Endothelial cell of umbilical vein (primary cell): Measurements from ENCODE around the gene COL7A1. TPM values are rescaled to one million over a fixed set of nuclear protein-coding genes. Genes with fewer than 3 reads are reported as not detected.

ENCODE experiments used
- BruUV-seq: library from RNA; stranded (reverse); fragments of 400-500 nt; replicated peaks from 2 replicates; lab custom pipeline; 2021; lab: Mats Ljungman, UMichigan
- CTCF ChIA-PET: fragments of 300-600, 350-600 bp; sonication (Branson Sonifier 250); formaldehyde crosslinking; loops from one replicate; lab custom pipeline; 2021; ENCODE audit warnings: antibody characterized with exemption, inconsistent platforms; lab: Charles Lee
- POLR2A ChIA-PET: fragments of 300-600, 350-600 bp; sonication (Branson Sonifier 250); formaldehyde crosslinking; loops from one replicate; lab custom pipeline; 2021; ENCODE audit warnings: antibody characterized with exemption, inconsistent platforms; lab: Charles Lee
- DNase-seq: peaks from one replicate; pipeline ENCODE4 v3.0.0-alpha.2; 2011; ENCODE audit warnings: low read depth, low spot score
- FAIRE-seq: peaks from 2 replicates; lab custom pipeline; 2011; peaks lifted over from hg19 to GRCh38; lab: Jason Lieb, UNC
- H2AFZ ChIP-seq: 2 replicates; pipeline ENCODE4 v1.6.0; 2012; ENCODE audit warnings: low read depth, low read length, control low read depth, inconsistent platforms
- H3K27ac ChIP-seq: 2 replicates; pipeline ENCODE4 v1.5.1; 2011; ENCODE audit warnings: low read depth, mild to moderate bottlenecking, control low read depth, low read length, moderate library complexity; ENCODE audit not compliant: insufficient read depth
- H3K27me3 ChIP-seq, 2 experiments: 2 replicates each; pipeline versions ENCODE4 v1.6.0 to v1.6.1; 2011; ENCODE audit warnings: low read length in 2 of 2, mixed read lengths in 1 of 2; ENCODE audit not compliant: control insufficient read depth in 2 of 2, insufficient read depth in 2 of 2
- H3K36me3 ChIP-seq, 2 experiments: 2 replicates in 1 of 2; 3 replicates in 1 of 2; pipeline ENCODE4 v1.5.1; 2011; ENCODE audit warnings: low read length in 2 of 2, mild to moderate bottlenecking in 1 of 2, moderate library complexity in 1 of 2; ENCODE audit not compliant: control insufficient read depth in 2 of 2, insufficient read depth in 2 of 2; ENCODE audit errors: extremely low read depth in 1 of 2
- H3K4me1 ChIP-seq: 3 replicates; pipeline ENCODE4 v1.5.1; 2011; ENCODE audit warnings: mild to moderate bottlenecking, low read length; ENCODE audit not compliant: control insufficient read depth, insufficient read depth; ENCODE audit errors: extremely low read depth
- H3K4me2 ChIP-seq: 2 replicates; pipeline ENCODE4 v1.6.1; 2011; ENCODE audit warnings: low read length, control low read depth, mixed read lengths; ENCODE audit not compliant: insufficient read depth
- H3K4me3 ChIP-seq, 3 experiments: fragments of 200-600 bp in 1 of 3; sonication (generic), shearing (Covaris generic) in 1 of 3; replicated peaks in 1 of 3; 2 replicates each; pipeline ENCODE4 v1.5.1; 2011 to 2016; ENCODE audit warnings: control low read depth in 3 of 3, low read length in 3 of 3, mild to moderate bottlenecking in 2 of 3, inconsistent platforms in 1 of 3, low read depth in 1 of 3, moderate library complexity in 1 of 3; ENCODE audit not compliant: insufficient read depth in 1 of 3
- H3K79me2 ChIP-seq: 2 replicates; pipeline ENCODE4 v1.6.0; 2012; ENCODE audit warnings: low read length, inconsistent platforms; ENCODE audit not compliant: control insufficient read depth, insufficient read depth
- H3K9ac ChIP-seq: replicated peaks from 2 replicates; pipeline ENCODE3; 2011; ENCODE audit warnings: low read length, control low read depth; ENCODE audit not compliant: insufficient read depth; ENCODE audit errors: extremely low read depth
- H3K9me1 ChIP-seq: replicated peaks from 3 replicates; pipeline ENCODE4 v1.6.0; 2011; ENCODE audit warnings: mild to moderate bottlenecking, low read length; ENCODE audit not compliant: control insufficient read depth, insufficient read depth; ENCODE audit errors: extremely low read depth
- H3K9me3 ChIP-seq: replicated peaks from 2 replicates; pipeline ENCODE4 v1.5.1; 2012; ENCODE audit warnings: low read length, inconsistent platforms; ENCODE audit not compliant: control insufficient read depth, insufficient read depth
- H4K20me1 ChIP-seq: replicated peaks from 2 replicates; pipeline ENCODE3; 2011; ENCODE audit warnings: mild to moderate bottlenecking, low read length; ENCODE audit not compliant: control insufficient read depth, insufficient read depth; ENCODE audit errors: extremely low read depth
- CTCF ChIP-seq, 2 donors: IDR thresholded peaks; 1 replicate in 1 of 2; 2 replicates in 1 of 2; pipeline ENCODE4 v1.5.1; 2011; ENCODE audit warnings: low read length in 2 of 2, mild to moderate bottlenecking in 2 of 2, moderate library complexity in 2 of 2, control low read depth in 1 of 2, inconsistent platforms in 1 of 2, low read depth in 1 of 2; ENCODE audit not compliant: insufficient read depth in 1 of 2; ENCODE audit errors: extremely low read depth in 1 of 2
- EZH2 ChIP-seq: IDR thresholded peaks from 2 replicates; pipeline ENCODE4 v1.6.1; 2012; ENCODE audit warnings: borderline replicate concordance, low read depth, mild to moderate bottlenecking, moderate library complexity, low read length, inconsistent platforms; ENCODE audit not compliant: severe bottlenecking
- FOS ChIP-seq: IDR thresholded peaks from 2 replicates; pipeline ENCODE4 v1.6.1; 2011; ENCODE audit warnings: mild to moderate bottlenecking, low read length, moderate library complexity, borderline replicate concordance; ENCODE audit not compliant: insufficient read depth
- GATA2 ChIP-seq: IDR thresholded peaks from 2 replicates; pipeline ENCODE4 v1.7.0; 2011; ENCODE audit warnings: low read depth, mild to moderate bottlenecking, moderate library complexity, mixed read lengths, low read length; ENCODE audit not compliant: insufficient read length, insufficient read depth
- JUN ChIP-seq: IDR thresholded peaks from 2 replicates; pipeline ENCODE4 v1.6.1; 2011; ENCODE audit warnings: borderline replicate concordance, low read depth; ENCODE audit not compliant: insufficient read length, insufficient read depth
- MYC ChIP-seq: IDR thresholded peaks from one replicate; pipeline ENCODE4 v1.6.1; 2011; ENCODE audit warnings: mild to moderate bottlenecking, low read depth, low read length
- POLR2A ChIP-seq: IDR thresholded peaks from 2 replicates; pipeline ENCODE4 v1.6.1; 2012; ENCODE audit warnings: low read depth, mild to moderate bottlenecking, control low read depth, low read length
- POLR2AphosphoS5 ChIP-seq: IDR thresholded peaks from 2 replicates; pipeline ENCODE4 v1.6.1; 2012; ENCODE audit warnings: low read depth, mild to moderate bottlenecking, control low read depth, low read length, moderate library complexity; ENCODE audit not compliant: insufficient read depth
- dilution Hi-C: fragments of 300-500 bp; cut with MboI; formaldehyde crosslinking; loops from one replicate; pipeline ENCODE4 v1.15.0; 2019; ENCODE audit warnings: low sequenced_read_pairs; ENCODE audit not compliant: extremely low pct_ligation_motif_present
- intact Hi-C: fragments of 100-400 bp; cut with micrococcal nuclease; formaldehyde crosslinking; loops from one replicate; pipeline ENCODE4 v1.10.0; 2022
- polyA plus RNA-seq, 4 experiments: library from polyadenylated mRNA; depleted of rRNA in 3 of 4; stranded (reverse) in 3 of 4; unstranded in 1 of 4; fragments of >200 nt; gene quantifications; 2 replicates each; pipeline versions ENCODE4 v1.2.1 to v1.2.3, GENCODE V29; 2011 to 2012; ENCODE audit warnings: missing spikeins in 1 of 4
- total RNA-seq: library from RNA; stranded (reverse); gene quantifications from 2 replicates; pipeline ENCODE4 v1.2.3, GENCODE V29; 2021
- TF ChIP-seq, protein P1 (sequence below): IDR thresholded peaks from 2 replicates; pipeline ENCODE4 v1.6.1; 2011; ENCODE audit not compliant: insufficient read depth, insufficient read length

COL7A1 gene
- total and polyA plus RNA-seq, 2 donors (not counting 3 experiments of a cell fraction or from before 2014, with no cell fraction given) = 0.55 to 1.9 TPM

DNA sequence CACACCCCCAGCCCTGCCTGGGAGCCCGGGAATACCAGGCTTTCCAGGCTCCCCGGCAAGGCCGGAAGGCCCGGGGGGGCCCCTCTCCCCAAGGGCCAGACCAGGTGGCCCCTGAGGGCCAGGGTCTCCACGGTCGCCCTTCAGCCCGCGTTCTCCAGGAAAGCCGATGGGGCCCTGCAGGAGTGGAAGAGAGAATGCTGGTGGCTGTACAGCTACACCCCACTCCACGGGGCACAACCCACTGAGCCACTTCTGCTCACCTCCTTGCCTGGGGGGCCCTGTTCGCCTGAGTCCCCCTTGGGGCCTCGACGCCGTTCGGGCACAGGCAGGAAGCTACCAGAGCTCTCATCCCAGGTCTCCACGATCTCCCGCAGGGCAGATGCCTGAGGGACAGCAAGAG, 19.8 kb downstream of the COL7A1 start:
- no peak for FAIRE-seq
- CTCF ChIA-PET = no interaction called here
- POLR2A ChIA-PET = no interaction called here

More for the DNA sequence above, 19.8 kb downstream of the COL7A1 start:
- Histone ChIP-seq H3K9me3 (no peaks in the 10 kb centered on the region), H3K9ac (no peak overlapping the region), H4K20me1 (no peaks in the 10 kb centered on the region), H3K79me2 (no peaks in the 10 kb centered on the region), H3K27me3 (no peaks in the 10 kb centered on the region), H3K4me3 (no peak overlapping the region), H3K36me3 (no peaks in the 10 kb centered on the region), H2AFZ (no peak overlapping the region), H3K4me1 (no peaks in the 10 kb centered on the region), H3K27ac (no peak overlapping the region), H3K4me2 (no peak overlapping the region), H3K9me1 (no peaks in the 10 kb centered on the region)
- dilution Hi-C loops = no loop called here
- intact Hi-C loops = no loop called here
- TF ChIP-seq POLR2A (no peak), MYC (no peak), JUN (no peak), EZH2 (no peak), GATA2 (no peak), CTCF (IDR thresholded peaks at IDR 0.05; ENCODE audit: extremely low read depth in 1 of 2, insufficient read depth in 1 of 2, low read depth in 1 of 2, low read length in 2 of 2) (no peak), FOS (no peak), POLR2AphosphoS5 (no peak)
- TF ChIP-seq, protein P1, sequence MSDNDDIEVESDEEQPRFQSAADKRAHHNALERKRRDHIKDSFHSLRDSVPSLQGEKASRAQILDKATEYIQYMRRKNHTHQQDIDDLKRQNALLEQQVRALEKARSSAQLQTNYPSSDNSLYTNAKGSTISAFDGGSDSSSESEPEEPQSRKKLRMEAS = no peak
- no TSS peak for BruUV-seq
- no peak for DNase-seq
